NCI-H2081 treated with DMSO at 0.1 percent for 48 hours (cell line): ENCODE data around the gene PDIK1L.

Source experiments
- DNase-seq: peaks from one replicate; lab custom pipeline; 2025; lab: John Stamatoyannopoulos, UW

PDIK1L gene

DNA sequence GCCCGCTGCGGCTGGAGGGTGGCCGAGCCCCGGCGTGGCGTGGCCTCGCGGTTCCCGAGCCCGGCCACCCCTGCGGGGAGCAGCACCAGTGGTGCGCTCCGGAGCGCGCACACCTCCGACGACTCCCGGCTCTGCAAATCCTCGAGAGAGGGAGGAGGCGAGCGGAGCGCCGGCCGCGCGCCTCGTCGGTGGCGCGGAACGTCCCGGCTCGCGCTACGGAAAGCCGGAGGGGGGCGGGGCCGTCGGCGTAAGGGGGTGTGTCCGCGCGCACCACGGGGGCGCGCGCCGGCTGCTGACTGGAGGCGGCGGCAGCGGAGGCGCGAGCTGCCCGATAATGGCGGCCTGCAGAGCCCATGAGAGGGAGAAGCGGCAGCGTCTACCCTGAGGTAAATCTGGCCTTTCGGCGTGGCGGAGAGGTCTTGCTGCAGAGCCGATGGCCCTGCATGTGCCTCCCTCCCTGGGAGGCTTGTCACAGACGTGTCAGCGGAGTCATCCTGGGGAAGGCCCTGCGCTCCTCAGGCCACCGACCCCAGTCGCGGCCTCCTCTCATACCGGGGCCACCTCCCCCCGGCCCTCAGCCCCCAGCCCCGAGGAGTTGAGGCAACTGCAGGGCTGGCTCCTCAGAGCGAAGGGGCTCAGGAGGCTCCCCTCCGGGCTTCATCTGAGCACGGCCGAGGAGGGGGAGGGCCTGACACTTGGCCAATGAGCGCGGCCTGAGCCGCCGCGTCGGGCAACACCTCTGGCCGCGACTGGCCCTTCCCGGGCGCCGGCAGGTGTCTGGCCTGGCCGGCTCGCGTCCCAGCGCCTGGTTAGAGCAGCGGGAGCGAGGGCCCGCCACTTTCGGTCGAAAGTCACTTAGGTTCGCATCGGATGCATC, at the start of gene PDIK1L:
TSS of gene PDIK1L (plus strand) at position 295 of the 877 bp plus-strand sequence. CDS start 2,485 bp downstream, outside the sequence.
- peak; percentile 41 for DNase-seq

DNA sequence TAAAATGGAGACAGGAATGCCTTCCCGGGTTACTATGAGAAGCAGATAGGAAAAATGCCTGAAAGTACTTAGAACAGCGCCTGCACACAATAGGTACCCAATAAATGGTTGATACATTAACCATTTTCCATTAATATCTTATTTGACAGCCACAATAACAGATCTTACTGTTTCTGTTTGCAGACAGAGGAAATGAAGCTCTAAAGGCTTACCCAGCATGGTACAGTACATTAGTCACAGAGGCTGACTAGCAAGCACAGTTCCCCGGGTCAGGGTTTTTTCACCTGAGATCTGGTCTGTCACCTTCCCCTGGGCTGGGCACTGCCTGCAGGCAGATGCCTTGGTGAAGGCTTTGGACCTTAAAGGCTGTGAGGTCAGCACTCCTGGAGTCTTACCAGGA, 47.1 kb upstream of the PDIK1L start:
- DNase-seq = no peak

- DNase-seq = no peak
Measured at GRCh38 chr1:26066160-26066559, 45.5 kb upstream of the PDIK1L start.

GRCh38 chr1:26066857-26067256, 44.8 kb upstream of the PDIK1L start:
- no peak for DNase-seq

GRCh38 chr1:26067432-26067911, 44.2 kb upstream of the PDIK1L start, which contains the start of gene TRIM63:
Gene TRIM63 (minus strand): TSS chr1:26067630. CDS start chr1:26067494, 136 bp downstream.
- no peak for DNase-seq

DNA sequence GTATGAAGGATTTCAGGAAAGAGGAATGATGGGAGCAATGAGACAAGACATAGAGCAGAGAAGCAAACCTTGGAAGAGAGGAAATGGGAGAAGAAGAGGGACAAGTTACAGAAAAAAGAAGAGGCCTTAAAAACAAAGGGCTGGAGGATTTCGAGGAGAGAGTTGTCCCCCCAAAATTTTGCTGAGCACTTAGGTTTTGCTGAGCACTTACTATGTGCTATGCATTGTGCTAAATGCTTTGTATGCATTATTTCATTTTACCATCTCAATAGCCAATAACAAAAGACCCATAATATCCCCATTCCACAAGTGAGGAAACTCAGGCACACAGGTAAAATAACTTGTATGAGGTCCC, 41.7 kb upstream of the PDIK1L start:
- no peak for DNase-seq

GRCh38 chr1:26070296-26070962, 41.2 kb upstream of the PDIK1L start:
- no peak for DNase-seq

- no peak for DNase-seq
Measured at GRCh38 chr1:26070963-26071342, 40.7 kb upstream of the PDIK1L start.

DNA sequence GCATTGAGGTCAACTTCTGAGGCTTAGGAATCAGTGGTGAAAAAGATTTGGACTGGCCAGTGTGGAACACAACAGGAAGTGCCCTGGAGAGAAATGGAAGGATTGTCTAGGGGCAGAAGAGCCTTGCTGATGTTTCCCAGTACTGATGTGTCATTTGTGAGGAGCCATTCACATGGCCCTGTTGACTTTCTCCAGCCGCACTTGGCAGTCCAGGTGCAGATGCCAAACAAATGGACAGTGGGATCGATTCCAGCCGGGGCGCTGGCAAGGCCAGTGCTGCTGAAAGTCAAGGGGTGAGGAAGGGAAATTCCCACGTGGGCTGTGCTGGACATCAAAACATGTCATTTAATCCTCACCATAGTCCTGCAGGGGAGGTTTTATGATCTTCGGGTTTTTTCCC, 39.3 kb upstream of the PDIK1L start:
- no peak for DNase-seq

DNA sequence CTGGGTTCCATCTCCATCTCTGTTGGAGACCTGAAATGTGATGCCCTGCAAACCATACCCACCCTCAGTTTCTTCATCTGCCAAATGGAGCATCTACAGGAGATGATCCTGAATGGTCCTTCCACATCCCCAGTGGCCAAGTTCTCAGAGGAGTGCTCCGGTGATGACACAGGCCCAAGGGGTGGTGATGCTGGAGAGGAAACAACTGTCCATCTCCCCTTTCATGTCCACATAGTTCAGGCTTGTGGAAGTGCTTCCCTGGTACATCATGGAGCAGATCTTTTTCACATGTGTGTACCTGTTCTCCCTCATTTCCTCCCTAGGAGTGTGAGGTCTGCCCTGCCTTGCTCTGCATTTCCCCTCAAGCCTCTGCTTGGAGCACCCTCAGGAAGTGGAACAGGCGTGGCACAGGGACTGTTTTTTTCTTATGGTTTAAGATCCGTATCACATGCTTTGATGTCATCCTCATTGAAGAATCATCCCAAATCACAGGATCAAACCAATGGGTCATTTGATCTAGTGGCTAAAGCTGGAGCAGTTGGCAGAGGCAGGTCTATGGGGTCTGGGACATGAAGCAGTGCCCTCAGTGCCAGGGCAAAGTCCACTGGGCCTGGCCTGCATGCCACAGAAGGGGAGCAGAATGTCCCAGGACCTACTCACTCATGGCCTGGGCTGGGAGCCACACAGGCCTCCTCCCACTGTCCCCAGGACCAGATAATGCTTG, 36.0 kb upstream of the PDIK1L start:
- DNase-seq = no peak

DNA sequence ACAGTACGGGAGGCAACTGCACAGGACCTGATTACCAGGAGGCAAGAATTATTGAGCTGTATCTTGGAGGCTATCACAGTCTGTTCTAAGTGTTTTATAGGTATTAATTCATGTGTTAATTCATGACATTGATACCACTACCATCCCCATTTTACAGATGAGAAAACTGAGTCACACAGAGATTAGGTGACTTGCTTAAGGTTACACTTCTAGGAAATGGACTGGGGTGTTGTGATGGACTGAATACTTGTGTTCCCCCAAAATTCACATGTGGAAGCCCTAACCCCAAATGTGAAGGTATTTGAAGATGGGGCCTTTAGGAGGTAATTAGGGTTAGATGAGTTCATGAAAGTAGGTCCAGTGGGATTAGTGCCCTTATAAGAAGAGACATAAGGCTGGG, 34.1 kb upstream of the PDIK1L start:
- DNase-seq = no peak

DNA sequence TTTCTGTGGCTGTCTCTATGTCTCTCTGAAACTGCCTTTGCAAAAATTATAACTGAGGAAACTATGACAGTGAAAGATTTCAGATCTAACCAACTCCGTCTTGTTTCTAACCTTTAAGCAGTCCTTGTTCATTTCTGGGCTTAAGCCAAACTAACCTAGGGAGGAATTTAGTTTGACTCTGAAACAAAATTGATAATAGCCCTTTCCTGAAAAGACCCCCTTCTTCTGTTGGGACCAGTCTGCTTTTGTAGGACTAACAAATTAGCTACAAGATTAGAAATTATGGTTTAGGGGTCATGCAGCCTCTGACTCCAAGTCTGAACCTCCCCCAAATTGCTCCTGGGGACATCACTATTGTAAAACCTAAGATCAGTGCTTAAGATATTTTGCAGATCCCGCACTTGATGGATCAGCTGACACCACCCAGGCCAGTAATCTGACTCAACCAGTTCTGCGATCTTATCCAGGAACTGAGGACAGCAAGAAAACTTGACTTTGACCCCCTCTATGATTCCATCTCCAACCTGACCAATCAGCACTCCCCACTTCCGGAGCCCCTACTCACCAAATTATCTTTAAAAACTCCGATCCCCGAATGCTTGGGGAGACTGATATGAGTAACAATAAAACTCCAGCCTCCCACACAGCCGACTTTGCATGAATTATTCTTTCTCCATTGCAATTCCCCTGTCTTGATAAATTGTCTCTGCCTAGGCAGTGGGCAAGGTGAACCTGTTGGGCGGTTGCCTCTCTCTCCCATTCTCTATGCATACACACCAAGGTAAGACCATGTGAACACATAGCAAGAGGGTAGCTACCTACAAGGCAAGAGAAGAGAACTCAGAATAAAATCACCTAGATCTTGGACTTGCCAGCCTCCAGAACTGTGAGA, 33.1 kb upstream of the PDIK1L start:
- DNase-seq = no peak

DNA sequence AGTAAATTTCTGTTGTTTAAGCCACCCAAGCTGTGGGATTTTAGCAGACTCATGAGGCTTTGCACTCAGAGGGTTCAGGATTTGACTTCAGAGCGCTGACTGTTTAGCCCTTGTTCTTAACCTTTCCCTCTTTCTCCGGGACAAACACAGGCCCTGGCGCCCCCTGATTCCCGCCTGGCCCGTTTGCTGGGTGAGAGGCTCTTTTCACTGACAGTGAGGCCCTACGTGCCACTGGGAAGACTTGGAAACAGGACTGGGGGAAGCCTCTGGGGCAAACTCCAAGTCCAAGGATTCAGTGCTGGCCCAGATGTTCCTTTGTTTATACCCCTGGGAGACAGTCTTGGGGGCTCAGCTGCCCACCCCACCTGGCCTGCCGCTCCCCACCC, 32.5 kb upstream of the PDIK1L start:
- no peak for DNase-seq

DNA sequence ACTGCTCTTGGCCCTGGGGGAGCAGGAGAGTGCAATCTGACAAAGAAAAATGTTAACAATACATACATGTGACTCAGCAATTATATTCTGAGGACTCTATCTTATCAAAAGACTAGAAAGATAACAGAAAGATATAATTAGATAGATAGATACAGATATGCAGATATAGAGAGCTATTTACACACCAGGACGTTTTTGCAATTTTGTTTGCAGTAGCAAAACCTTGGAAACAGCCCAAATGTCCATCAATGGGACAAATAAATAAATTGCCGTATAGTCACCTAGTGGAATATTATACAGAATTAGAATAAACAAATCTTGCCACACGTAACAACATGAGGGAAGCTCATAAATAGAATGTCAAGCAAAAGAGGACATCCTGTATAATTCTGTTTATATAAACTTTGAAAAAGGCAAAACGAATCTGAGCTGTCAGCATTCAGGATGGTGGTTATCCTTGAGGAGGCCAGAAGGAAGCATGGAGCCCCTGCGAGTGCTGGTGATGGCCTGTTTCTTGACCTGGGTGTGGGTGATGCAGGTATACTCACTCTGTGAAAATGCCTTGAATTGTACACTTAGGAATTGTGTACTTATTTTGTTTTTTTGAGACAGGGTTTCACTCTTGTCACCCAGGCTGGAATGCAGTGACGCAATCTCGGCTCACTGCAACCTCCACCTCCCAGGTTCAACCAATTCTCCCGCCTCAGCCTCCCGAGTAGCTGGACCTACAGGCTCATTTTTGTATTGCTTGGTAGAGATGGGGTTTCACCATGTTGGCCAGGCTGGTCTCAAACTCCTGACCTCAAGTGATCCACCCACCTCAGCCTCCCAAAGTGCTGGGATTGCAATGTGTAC, 31.4 kb upstream of the PDIK1L start:
- no peak for DNase-seq

GRCh38 chr1:26081267-26082019, 30.2 kb upstream of the PDIK1L start:
- no peak for DNase-seq

- DNase-seq = no peak
Measured at GRCh38 chr1:26082020-26082350, 29.6 kb upstream of the PDIK1L start.

GRCh38 chr1:26083208-26083607, 28.4 kb upstream of the PDIK1L start:
- no peak for DNase-seq

DNA sequence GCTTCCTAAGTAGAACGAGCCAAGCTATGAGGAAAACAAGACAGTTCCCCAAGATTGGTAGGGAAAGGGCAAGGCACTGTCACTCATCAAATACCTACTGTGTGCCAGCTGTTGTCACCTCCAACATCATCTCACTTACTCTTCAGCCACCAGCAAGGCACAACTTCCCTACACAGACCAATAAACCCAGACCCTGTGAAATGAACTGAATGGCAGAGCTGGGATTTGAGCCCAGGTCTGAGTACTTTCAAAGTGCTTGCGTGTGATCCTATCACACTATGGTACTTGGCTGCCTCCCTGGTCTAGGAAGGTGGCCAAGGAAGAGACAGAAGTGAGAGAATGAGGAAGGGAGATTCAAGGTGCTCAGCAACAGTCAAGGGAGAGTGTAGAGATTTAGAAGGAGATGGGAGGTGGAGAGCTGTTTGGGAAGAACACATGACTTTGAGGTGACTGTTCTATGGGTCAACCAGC, 27.5 kb upstream of the PDIK1L start:
- no peak for DNase-seq

- DNase-seq = no peak
Measured at GRCh38 chr1:26084844-26085243, 26.8 kb upstream of the PDIK1L start.

GRCh38 chr1:26089125-26089524, 22.5 kb upstream of the PDIK1L start:
- DNase-seq = no peak
